Gastroesophageal sphincter (tissue), 4 donors: ENCODE measurements around the gene KCNN1. TPM values are rescaled to one million over a fixed set of nuclear protein-coding genes. Genes with fewer than 3 reads are reported as not detected.

Experiments
- ATAC-seq: fragments of 150-250 bp; one replicate; pipeline ENCODE4 v1.9.1; 2016; ENCODE audit warnings: mild to moderate bottlenecking, moderate library complexity
- H3K27ac ChIP-seq, 4 donors: fragments of 200-600 bp; sonication (generic) in 3 of 4; 1 replicate in 3 of 4; 2 replicates in 1 of 4; pipeline ENCODE4 v1.5.1; 2016 to 2019
- H3K27me3 ChIP-seq: fragments of 200-600 bp; sonication (generic); one replicate; pipeline ENCODE4 v1.5.1; 2019
- H3K36me3 ChIP-seq, 2 donors: fragments of 200-600 bp; sonication (generic); one replicate each; pipeline ENCODE4 v1.5.1; 2019; ENCODE audit warnings: control low read depth in 1 of 2
- H3K4me1 ChIP-seq, 3 donors: fragments of 200-600 bp; sonication (generic); 1 replicate in 2 of 3; 2 replicates in 1 of 3; pipeline ENCODE4 v1.5.1; 2016 to 2019; ENCODE audit warnings: control low read depth in 2 of 3
- H3K4me3 ChIP-seq, 2 donors: fragments of 200-600 bp; sonication (generic); one replicate each; pipeline ENCODE4 v1.5.1; 2019; ENCODE audit warnings: mild to moderate bottlenecking in 1 of 2, moderate library complexity in 1 of 2
- H3K9me3 ChIP-seq, 3 donors: fragments of 200-600 bp; sonication (generic); one replicate each; pipeline ENCODE4 v1.5.1; 2017 to 2019; ENCODE audit warnings: control low read depth in 2 of 3
- EP300 ChIP-seq: sonication (generic); formaldehyde crosslinking; IDR thresholded peaks from one replicate; pipeline ENCODE4 v1.6.1; 2017; ENCODE audit warnings: antibody characterized with exemption, mild to moderate bottlenecking
- POLR2A ChIP-seq, 2 donors: fragments of 450-650 bp; IDR thresholded peaks; one replicate each; pipeline ENCODE4 v1.6.1; 2017; ENCODE audit warnings: antibody characterized with exemption in 2 of 2, mild to moderate bottlenecking in 2 of 2, moderate library complexity in 1 of 2
- POLR2AphosphoS5 ChIP-seq: sonication (generic); formaldehyde crosslinking; IDR thresholded peaks from one replicate; pipeline ENCODE4 v1.6.1; 2017; ENCODE audit warnings: antibody characterized with exemption
- WGBS, 2 donors: methylation state at CpG; one replicate each; pipeline ENCODE4 v1.1.5; 2018; ENCODE audit warnings: low coverage in 1 of 2; 5-methylcytosine and 5-hydroxymethylcytosine counted together
- total RNA-seq, 4 donors: library from RNA; depleted of rRNA; stranded (reverse); fragments of >200 nt; gene quantifications; one replicate each; pipeline ENCODE4 v1.1.0, GENCODE V29; 2016
- TF ChIP-seq, protein P1 (sequence below), 4 experiments: fragments of 200-600 bp in 2 of 4; fragments of 450-650 bp in 2 of 4; sonication (generic) in 1 of 4; IDR thresholded peaks; one replicate each; pipeline ENCODE4 v1.5.1; 2017 to 2019; ENCODE audit warnings: antibody characterized with exemption in 4 of 4, mild to moderate bottlenecking in 2 of 4, moderate library complexity in 2 of 4

The KCNN1 gene
- total RNA-seq, 4 donors from 2014 or later: 0.20 to 0.89 TPM; not detected in 2

DNA sequence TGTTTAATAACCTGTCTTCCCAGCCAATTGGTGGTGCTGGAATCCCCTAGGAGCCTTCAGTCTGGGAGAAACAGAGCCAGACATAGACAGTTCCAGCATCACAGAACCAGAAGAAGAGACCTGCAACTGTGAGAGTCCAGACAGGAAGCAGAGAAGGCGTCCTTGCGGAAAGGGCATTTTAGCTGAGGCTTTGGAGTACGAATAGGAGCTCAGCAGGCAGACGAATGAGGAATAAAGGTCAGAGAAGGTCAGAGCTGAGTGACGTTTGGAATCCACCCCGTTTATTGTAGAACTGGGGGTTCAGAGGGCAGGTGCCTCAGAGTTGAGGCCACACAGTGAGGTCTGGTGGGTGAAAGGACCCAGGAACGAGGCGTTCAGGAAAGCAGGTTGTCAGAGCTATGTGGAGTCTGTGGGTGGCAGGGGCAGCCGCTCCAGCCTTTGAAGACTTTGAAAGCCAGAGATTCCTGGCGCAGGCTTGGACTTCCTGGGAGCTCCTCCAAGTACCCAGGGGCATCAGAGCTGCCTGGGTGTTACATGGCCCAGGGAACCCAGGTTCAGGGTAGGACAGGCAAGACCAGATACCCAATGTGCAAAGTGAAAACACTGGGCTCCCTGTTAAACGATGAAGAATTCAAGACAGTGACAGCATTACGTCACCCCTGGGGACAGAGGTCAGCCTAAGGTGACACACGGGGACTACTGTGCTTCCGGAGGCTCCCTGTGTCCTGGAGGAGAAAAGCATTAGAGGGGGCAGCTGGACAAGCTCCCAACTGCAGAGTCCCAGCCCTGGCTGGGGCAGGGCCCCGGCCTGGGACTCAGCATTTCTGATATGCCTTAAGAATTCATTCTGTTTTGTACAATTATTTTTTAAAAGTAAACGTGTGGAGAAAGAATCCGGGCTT is 46.6 kb downstream of the KCNN1 start:
- Histone ChIP-seq H3K36me3 (peaks cover 0 to 72% of the 10 kb centered on the region in 2 donors), H3K27me3 (no peaks in the 10 kb centered on the region), H3K27ac (peak overlapping the region in 3 of 4 donors; percentile 34 to 70 (median 56)), H3K9me3 (no peaks in the 10 kb centered on the region), H3K4me3 (peak overlapping the region in 1 of 2 donors; percentile 5), H3K4me1 (peaks cover 0 to 76% (median 9%) of the 10 kb centered on the region in 3 donors)
- no peak for ATAC-seq
- TF ChIP-seq POLR2AphosphoS5 (no peak), EP300 (no peak), POLR2A (IDR thresholded peaks at IDR 0.05) (no peak)
- TF ChIP-seq, protein P1, sequence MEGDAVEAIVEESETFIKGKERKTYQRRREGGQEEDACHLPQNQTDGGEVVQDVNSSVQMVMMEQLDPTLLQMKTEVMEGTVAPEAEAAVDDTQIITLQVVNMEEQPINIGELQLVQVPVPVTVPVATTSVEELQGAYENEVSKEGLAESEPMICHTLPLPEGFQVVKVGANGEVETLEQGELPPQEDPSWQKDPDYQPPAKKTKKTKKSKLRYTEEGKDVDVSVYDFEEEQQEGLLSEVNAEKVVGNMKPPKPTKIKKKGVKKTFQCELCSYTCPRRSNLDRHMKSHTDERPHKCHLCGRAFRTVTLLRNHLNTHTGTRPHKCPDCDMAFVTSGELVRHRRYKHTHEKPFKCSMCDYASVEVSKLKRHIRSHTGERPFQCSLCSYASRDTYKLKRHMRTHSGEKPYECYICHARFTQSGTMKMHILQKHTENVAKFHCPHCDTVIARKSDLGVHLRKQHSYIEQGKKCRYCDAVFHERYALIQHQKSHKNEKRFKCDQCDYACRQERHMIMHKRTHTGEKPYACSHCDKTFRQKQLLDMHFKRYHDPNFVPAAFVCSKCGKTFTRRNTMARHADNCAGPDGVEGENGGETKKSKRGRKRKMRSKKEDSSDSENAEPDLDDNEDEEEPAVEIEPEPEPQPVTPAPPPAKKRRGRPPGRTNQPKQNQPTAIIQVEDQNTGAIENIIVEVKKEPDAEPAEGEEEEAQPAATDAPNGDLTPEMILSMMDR (IDR thresholded peaks at IDR 0.05): no peak
- 72 to 75% methylated on average over 8 of the region's 17 CpGs for WGBS, 2 donors

DNA sequence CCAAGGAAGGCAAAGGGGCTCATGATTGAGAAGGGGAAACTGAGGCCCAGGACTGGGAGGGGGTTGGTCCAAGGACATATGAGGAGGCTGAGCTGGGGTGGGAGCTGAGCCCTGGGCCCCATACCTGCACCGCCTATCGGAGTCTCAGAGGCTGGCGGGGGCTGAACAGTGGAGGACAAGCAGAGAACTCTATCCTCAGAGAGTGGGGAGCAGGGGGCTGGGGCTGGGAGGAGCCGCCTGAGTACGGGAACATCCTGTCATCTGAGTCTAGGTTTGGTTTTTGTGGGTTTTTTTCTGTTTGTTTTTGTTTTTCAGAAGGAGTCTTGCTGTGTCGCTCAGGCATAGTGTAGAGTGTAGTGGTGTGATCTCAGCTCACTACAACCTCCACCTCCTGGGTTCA is 47.3 kb downstream of the KCNN1 start:
- H3K27me3 ChIP-seq: no peaks in the 10 kb centered on the region
- 76 to 96% methylated on average over 3 to 5 of the region's 6 CpGs for WGBS, 2 donors
- ATAC-seq: no peak
- peaks cover 0 to 65% of the 10 kb centered on the region in 2 donors for H3K36me3 ChIP-seq
- H3K4me1 ChIP-seq: peaks cover 0 to 76% (median 9%) of the 10 kb centered on the region in 3 donors
- TF ChIP-seq, protein P1 (IDR thresholded peaks at IDR 0.05): no peak
- TF ChIP-seq EP300: no peak
- no peak for TF ChIP-seq POLR2A (IDR thresholded peaks at IDR 0.05)
- TF ChIP-seq POLR2AphosphoS5: no peak
- peak overlapping the region in 1 of 2 donors; percentile 5 for H3K4me3 ChIP-seq
- H3K9me3 ChIP-seq: no peaks in the 10 kb centered on the region
- peak overlapping the region in 3 of 4 donors; percentile 34 to 70 (median 56) for H3K27ac ChIP-seq

DNA sequence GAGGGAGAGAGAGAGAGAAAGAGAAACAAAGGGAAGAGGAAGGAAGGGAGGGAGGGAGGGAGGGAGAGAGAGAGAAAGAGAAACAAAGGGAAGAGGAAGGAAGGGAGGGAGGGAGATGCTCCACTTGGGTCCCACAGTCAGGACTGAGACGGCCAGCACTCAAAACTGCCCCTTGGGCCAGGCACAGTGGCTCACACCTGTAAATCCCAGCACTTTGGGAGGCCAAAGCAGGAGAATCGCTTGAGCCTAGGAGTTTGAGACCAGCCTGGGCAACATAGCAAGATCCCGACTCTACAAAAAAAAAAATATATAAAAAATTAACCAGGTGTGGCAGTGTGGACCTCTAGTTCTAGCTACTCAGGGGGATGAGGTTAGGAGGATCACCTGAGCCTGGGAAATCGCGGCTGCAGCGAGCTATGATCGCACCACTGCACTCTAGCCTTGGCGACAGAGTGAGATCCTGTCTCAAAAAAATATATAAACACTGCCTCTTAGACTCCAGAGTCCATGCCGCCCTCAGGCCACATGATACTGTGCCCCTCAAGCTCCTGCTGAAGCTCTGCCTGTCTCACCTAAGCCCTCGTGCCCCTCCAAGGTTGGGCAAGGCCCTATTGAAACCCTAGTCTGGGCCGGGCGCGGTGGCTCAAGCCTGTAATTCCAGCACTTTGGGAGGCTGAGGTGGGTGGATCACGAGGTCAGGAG is 49.5 kb downstream of the KCNN1 start:
- WGBS, 2 donors: 71 to 87% methylated on average over 1 to 4 of the region's 14 CpGs
- Histone ChIP-seq H3K4me1 (peaks cover 0 to 76% (median 28%) of the 10 kb centered on the region in 3 donors), H3K27me3 (no peaks in the 10 kb centered on the region), H3K9me3 (no peaks in the 10 kb centered on the region), H3K4me3 (no peak overlapping the region), H3K27ac (peak overlapping the region in 3 of 4 donors; percentile 79 to 83 (median 81)), H3K36me3 (peaks cover 0 to 43% of the 10 kb centered on the region in 2 donors)
- ATAC-seq: no peak
- TF ChIP-seq EP300: no peak
- TF ChIP-seq, protein P1 (IDR thresholded peaks at IDR 0.05): no peak

DNA sequence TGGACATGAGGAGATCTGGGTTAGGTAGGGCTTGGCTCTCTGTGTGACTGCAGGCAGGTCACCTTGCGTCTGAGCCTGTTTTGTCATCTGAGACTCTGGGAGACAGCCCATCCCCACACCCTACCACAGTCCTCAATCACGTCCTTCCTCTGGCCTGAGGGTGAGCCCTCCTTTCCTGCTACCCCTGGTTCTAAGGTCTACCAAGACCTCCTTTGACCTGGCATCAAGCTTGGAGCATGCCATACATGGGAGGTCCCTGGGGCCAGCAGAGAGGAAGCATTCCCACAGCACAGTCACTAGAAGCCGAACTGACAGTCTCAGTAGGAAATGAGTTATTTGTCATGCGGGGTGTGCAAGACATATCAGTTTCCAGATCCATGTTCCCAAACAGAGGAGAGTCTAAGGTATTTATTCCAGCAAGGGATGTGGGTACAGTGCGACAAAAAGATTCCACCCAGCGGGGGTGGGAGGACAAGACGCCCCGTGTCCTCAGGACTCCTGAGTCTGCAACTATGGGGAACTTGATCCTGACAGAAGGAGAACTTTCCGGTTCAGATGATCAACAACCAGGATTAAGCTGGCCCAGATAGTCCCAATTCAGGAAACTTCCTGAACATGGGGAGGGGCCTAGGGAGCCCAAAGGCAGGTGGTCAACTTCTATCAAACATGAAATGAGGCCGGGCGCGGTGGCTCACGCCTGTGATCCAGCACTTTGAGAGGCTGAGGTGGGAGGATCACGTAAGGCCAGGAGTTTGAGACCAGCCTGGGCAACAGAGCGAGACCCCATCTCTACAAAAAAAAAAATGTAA is 50.6 kb downstream of the KCNN1 start:
- Histone ChIP-seq H3K27ac (peak overlapping the region in 3 of 4 donors; percentile 79 to 83 (median 81)), H3K4me1 (peaks cover 0 to 84% (median 31%) of the 10 kb centered on the region in 3 donors), H3K4me3 (no peak overlapping the region), H3K9me3 (no peaks in the 10 kb centered on the region), H3K36me3 (peaks cover 0 to 33% of the 10 kb centered on the region in 2 donors), H3K27me3 (no peaks in the 10 kb centered on the region)
- WGBS, 2 donors: 74 to 77% methylated on average over 6 to 15 of the region's 15 CpGs
- ATAC-seq: peak; percentile 6
- TF ChIP-seq EP300 (no peak), POLR2AphosphoS5 (peak; percentile 8)
